Epithelial cell of proximal tubule (primary cell): ENCODE measurements around the gene EML6. TPM values are rescaled to one million over a fixed set of nuclear protein-coding genes. Genes with fewer than 3 reads are reported as not detected.
A peak's percentile ranks its signal among the peaks of the same experiment; 100 is the strongest.

Source experiments
- DNase-seq: peaks from one replicate; pipeline ENCODE4 v3.0.0-alpha.2; 2011; ENCODE audit warnings: low read depth
- H3K4me3 ChIP-seq: 2 replicates; pipeline ENCODE4 v1.5.1; 2011; ENCODE audit warnings: low read depth, mild to moderate bottlenecking, low read length
- CTCF ChIP-seq: conservative IDR thresholded peaks from 2 replicates; pipeline ENCODE4 v1.5.1; 2012; ENCODE audit warnings: low read depth, mild to moderate bottlenecking, low read length
- total RNA-seq: library from RNA; depleted of rRNA; stranded (reverse); fragments of >200 nt; gene quantifications from 2 replicates; pipeline ENCODE4 v1.2.3, GENCODE V29; 2015

The EML6 gene
- total RNA-seq, 1 donor from 2014 or later = 3.7 TPM

GRCh38 chr2:54704688-54705605 is 18.5 kb upstream of the EML6 start:
- no peak overlapping the region for H3K4me3 ChIP-seq
- peak; percentile 55 for TF ChIP-seq CTCF
- DNase-seq = no peak

DNA sequence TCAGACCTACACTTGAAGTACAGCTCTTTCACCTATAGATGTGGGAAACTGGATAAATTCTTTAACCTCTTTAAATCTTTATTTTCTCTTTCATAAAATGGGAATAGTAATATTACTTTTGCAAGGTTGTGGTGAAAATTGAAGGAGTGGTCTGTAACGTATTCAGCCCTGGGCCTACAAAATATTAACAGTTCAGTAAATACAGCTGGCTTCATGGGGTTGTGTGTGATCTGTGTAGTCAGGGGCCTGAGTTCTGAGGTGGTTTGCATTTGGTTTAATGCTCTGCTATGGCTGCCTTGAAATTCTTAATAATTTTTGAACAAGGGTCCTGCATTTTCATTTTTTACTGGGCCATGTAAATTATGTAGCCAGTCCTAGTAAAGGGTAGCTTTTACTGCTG is 16.8 kb upstream of the EML6 start:
- no peak for TF ChIP-seq CTCF

GRCh38 chr2:54708584-54709335 is 14.7 kb upstream of the EML6 start:
- no peak for DNase-seq
- peak; percentile 23 for TF ChIP-seq CTCF
- peak overlapping the region; percentile 61 for H3K4me3 ChIP-seq

More for the DNA sequence above, 16.8 kb upstream of the EML6 start:
- no peak overlapping the region for H3K4me3 ChIP-seq
- no peak for DNase-seq

GRCh38 chr2:54709336-54709809 is 14.1 kb upstream of the EML6 start:
- no peak for DNase-seq

DNA sequence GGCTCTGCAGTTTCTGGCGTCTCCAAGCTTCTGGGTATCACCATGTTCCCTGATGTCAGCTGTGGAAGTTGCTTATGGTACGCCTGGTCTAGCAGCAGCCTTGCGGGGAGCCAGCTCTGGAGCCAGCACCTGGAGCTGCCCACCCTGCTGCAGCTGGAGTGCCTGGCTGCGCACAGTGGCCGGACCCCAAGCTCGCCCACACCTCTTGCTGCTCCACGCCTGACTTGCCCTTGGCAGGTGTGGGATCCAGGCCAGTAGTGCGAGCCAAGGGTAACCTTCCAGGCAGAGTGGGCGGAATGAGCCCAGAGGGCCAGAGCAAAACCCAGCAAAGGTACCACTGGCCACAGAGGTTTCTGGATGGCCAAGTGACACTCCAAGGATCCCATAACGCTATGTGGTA is 13.2 kb upstream of the EML6 start:
- DNase-seq = no peak
- H3K4me3 ChIP-seq = no peak overlapping the region
- TF ChIP-seq CTCF = no peak

More at GRCh38 chr2:54709336-54709809, 14.1 kb upstream of the EML6 start:
- no peak for TF ChIP-seq CTCF
- peak overlapping the region; percentile 61 for H3K4me3 ChIP-seq

GRCh38 chr2:54712516-54712915 is 10.9 kb upstream of the EML6 start:
- DNase-seq = no peak
- H3K4me3 ChIP-seq = no peak overlapping the region
- no peak for TF ChIP-seq CTCF
